Measurements from ENCODE around the gene MEIKIN. TPM values are rescaled to one million over a fixed set of nuclear protein-coding genes. Genes with fewer than 3 reads are reported as not detected.

Gene MEIKIN
- total and polyA plus RNA-seq, 2 of the 13 experiments (the other 11 are each of a cell fraction or from before 2014, with no cell fraction given), result not detected

DNA sequence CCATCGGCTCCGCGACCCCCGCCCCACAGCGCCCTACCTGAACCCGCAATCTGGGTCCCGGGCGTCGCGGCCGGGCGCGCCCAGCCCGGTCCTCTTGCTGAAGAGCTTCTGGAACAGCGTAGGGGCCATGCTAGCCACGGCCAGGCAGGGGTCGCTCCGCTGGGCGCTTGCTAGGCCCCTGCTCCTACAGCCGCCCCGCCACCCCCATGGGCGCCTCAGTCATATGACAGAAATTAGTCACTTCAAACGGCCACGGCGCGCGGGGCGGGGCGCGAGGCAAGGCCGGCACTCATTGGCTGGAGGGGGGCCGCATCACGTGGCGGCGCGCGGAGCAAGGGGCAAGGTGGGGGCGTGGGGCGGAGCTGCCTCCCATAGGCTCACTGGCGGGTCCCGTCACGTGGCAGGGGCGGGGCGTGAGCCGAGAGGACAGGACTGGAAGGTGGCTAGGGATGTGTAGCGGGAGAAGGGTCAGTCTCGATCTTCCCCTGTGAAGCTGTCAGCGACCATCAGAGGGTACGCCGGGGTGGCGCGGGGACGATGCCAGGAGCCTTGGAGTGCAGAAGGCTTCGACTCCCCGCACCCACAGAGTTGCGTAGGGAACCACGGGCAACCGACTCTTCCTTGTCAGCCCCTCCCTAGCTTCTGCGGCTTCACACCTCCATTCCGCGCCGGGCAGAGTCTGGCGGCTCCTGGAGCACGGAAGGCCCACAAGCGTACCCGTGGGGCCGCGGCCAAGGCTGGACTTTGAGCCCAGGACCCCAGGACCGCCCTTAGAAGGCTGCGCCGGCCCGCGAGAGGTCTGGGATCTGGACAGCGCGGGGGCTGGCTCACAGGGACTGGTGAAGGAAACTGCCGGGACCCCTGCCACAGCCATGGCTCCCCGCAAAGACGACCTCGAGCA lies 148.4 kb downstream of the MEIKIN start, which contains the start of gene FNIP1 (continued):
- TF ChIP-seq TRIM22 (IDR thresholded peaks at IDR 0.05) (no peak), XRCC5 (optimal IDR thresholded peaks at IDR 0.05; ENCODE audit: low read length) (no peak), ZNF891 (CRISPR knock-in tag; IDR thresholded peaks at IDR 0.05) (peak; percentile 32), ZNF562 (CRISPR knock-in tag; IDR thresholded peaks at IDR 0.05; ENCODE audit: borderline replicate concordance) (peak; percentile 21; the same call in 1 of the 2 replicates), MZF1 (CRISPR knock-in tag; IDR thresholded peaks at IDR 0.05; ENCODE audit: borderline replicate concordance) (no peak), ISX (CRISPR knock-in tag; conservative IDR thresholded peaks at IDR 0.05) (peak; percentile 78; the same call in 1 of the 2 replicates), KDM5B (CRISPR knock-in tag; IDR thresholded peaks at IDR 0.05; ENCODE audit: borderline replicate concordance) (peak; percentile 96), KLF15 (CRISPR knock-in tag; IDR thresholded peaks at IDR 0.05; ENCODE audit: borderline replicate concordance) (no peak; the same call in 1 of the 2 replicates), FLYWCH1 (CRISPR knock-in tag; IDR thresholded peaks at IDR 0.05) (no peak), CENPBD1 (CRISPR knock-in tag; IDR thresholded peaks at IDR 0.05; ENCODE audit: borderline replicate concordance, low read depth) (0 out of 2 replicates have a peak, but pooled peaks have one; percentile 86), EED (CRISPR knock-in tag; IDR thresholded peaks at IDR 0.05) (peak; percentile 14; the same call in 1 of the 2 replicates), JUNB (CRISPR knock-in tag; IDR thresholded peaks at IDR 0.05; ENCODE audit: borderline replicate concordance) (peak; percentile 68; the same call in 1 of the 2 replicates), ZNF557 (CRISPR knock-in tag; IDR thresholded peaks at IDR 0.05) (0 out of 2 replicates have a peak, but pooled peaks have one; percentile 8), POLR2AphosphoS5 (IDR thresholded peaks at IDR 0.05; ENCODE audit: low read depth, low read length) (peak; percentile 94), SAP130 (CRISPR knock-in tag; IDR thresholded peaks at IDR 0.05; ENCODE audit: low read depth) (peak; percentile 85), CBX1 (IDR thresholded peaks at IDR 0.05; ENCODE audit: low read depth) (no peak)
- TF ChIP-seq, protein P1, sequence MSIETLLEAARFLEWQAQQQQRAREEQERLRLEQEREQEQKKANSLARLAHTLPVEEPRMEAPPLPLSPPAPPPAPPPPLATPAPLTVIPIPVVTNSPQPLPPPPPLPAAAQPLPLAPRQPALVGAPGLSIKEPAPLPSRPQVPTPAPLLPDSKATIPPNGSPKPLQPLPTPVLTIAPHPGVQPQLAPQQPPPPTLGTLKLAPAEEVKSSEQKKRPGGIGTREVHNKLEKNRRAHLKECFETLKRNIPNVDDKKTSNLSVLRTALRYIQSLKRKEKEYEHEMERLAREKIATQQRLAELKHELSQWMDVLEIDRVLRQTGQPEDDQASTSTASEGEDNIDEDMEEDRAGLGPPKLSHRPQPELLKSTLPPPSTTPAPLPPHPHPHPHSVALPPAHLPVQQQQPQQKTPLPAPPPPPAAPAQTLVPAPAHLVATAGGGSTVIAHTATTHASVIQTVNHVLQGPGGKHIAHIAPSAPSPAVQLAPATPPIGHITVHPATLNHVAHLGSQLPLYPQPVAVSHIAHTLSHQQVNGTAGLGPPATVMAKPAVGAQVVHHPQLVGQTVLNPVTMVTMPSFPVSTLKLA (IDR thresholded peaks at IDR 0.05), result peak; percentile 89
- TF ChIP-seq, protein P2, sequence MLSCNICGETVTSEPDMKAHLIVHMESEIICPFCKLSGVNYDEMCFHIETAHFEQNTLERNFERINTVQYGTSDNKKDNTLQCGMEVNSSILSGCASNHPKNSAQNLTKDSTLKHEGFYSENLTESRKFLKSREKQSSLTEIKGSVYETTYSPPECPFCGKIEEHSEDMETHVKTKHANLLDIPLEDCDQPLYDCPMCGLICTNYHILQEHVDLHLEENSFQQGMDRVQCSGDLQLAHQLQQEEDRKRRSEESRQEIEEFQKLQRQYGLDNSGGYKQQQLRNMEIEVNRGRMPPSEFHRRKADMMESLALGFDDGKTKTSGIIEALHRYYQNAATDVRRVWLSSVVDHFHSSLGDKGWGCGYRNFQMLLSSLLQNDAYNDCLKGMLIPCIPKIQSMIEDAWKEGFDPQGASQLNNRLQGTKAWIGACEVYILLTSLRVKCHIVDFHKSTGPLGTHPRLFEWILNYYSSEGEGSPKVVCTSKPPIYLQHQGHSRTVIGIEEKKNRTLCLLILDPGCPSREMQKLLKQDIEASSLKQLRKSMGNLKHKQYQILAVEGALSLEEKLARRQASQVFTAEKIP (CRISPR knock-in tag; IDR thresholded peaks at IDR 0.05; ENCODE audit: borderline replicate concordance), result no peak
- TF ChIP-seq, protein P3, sequence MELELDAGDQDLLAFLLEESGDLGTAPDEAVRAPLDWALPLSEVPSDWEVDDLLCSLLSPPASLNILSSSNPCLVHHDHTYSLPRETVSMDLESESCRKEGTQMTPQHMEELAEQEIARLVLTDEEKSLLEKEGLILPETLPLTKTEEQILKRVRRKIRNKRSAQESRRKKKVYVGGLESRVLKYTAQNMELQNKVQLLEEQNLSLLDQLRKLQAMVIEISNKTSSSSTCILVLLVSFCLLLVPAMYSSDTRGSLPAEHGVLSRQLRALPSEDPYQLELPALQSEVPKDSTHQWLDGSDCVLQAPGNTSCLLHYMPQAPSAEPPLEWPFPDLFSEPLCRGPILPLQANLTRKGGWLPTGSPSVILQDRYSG (CRISPR knock-in tag; IDR thresholded peaks at IDR 0.05), result peak; percentile 84
- TF ChIP-seq, protein P4, sequence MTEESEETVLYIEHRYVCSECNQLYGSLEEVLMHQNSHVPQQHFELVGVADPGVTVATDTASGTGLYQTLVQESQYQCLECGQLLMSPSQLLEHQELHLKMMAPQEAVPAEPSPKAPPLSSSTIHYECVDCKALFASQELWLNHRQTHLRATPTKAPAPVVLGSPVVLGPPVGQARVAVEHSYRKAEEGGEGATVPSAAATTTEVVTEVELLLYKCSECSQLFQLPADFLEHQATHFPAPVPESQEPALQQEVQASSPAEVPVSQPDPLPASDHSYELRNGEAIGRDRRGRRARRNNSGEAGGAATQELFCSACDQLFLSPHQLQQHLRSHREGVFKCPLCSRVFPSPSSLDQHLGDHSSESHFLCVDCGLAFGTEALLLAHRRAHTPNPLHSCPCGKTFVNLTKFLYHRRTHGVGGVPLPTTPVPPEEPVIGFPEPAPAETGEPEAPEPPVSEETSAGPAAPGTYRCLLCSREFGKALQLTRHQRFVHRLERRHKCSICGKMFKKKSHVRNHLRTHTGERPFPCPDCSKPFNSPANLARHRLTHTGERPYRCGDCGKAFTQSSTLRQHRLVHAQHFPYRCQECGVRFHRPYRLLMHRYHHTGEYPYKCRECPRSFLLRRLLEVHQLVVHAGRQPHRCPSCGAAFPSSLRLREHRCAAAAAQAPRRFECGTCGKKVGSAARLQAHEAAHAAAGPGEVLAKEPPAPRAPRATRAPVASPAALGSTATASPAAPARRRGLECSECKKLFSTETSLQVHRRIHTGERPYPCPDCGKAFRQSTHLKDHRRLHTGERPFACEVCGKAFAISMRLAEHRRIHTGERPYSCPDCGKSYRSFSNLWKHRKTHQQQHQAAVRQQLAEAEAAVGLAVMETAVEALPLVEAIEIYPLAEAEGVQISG (CRISPR knock-in tag; IDR thresholded peaks at IDR 0.05), result peak; percentile 70
